ENCODE data around the gene OSBPL1A.

DNA sequence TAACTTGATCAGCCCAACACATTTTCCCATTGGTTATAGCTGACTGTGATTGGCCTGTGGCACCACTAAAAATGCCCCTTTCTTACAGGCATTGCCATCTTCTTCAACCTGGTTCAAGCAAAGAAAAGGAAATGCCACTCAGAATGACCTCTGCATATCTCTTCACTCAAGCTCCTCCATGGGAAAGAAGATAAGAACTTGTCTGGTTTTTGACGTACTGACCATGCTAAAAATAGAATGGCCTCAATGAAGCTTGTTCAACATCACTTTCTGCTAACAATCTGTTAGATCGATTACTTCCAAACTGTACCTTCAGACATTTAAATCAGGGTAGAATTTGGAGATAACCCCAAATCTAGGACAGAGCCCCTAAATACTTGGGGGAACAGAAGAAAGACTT lies 149.3 kb downstream of the OSBPL1A start:
- TF ChIP-seq POLR2A (IDR thresholded peaks at IDR 0.05; ENCODE audit: low read length) (no peak), GATA1 (IDR thresholded peaks at IDR 0.05; ENCODE audit: low read depth, low read length) (no peak)
